Ovary (tissue), 9 donors: ENCODE data around the gene C2orf68. TPM values are rescaled to one million over a fixed set of nuclear protein-coding genes. Genes with fewer than 3 reads are reported as not detected.
A peak's percentile ranks its signal among the peaks of the same experiment; 100 is the strongest.

Experiments used
- DNase-seq, 5 donors: peaks; one replicate each; pipeline ENCODE4 v3.0.0-alpha.2; 2019 to 2020
- H3K27ac ChIP-seq, 2 donors: fragments of 200-600 bp; one replicate each; pipeline versions ENCODE4 v1.5.1 to v1.8.0; 2019 to 2022
- H3K27me3 ChIP-seq: fragments of 200-600 bp; one replicate; pipeline ENCODE4 v1.8.0; 2022
- H3K36me3 ChIP-seq: fragments of 200-600 bp; sonication (generic); one replicate; pipeline ENCODE4 v1.5.1; 2019
- H3K4me1 ChIP-seq: one replicate; pipeline ENCODE4 v1.8.1; 2013; ENCODE audit warnings: mild to moderate bottlenecking, moderate library complexity; ENCODE audit not compliant: insufficient read depth
- H3K4me3 ChIP-seq: fragments of 200-600 bp; sonication (generic); one replicate; pipeline ENCODE4 v1.5.1; 2017
- H3K9me3 ChIP-seq, 2 donors: fragments of 200-600 bp in 1 of 2; sonication (generic) in 1 of 2; one replicate each; pipeline versions ENCODE4 v1.5.1 to v1.8.1; 2013 to 2019; ENCODE audit warnings: mild to moderate bottlenecking in 1 of 2, moderate library complexity in 1 of 2
- EP300 ChIP-seq: sonication (generic); formaldehyde crosslinking; IDR thresholded peaks from one replicate; pipeline ENCODE4 v1.6.1; 2017; ENCODE audit warnings: antibody characterized with exemption
- POLR2A ChIP-seq: fragments of 450-650 bp; IDR thresholded peaks from one replicate; pipeline ENCODE4 v1.6.1; 2017; ENCODE audit warnings: antibody characterized with exemption, mild to moderate bottlenecking, moderate library complexity
- WGBS, 3 donors: extraction: QIAGEN DNeasy Blood & Tissue Kit in 1 of 3; methylation state at CpG; one replicate each; pipeline versions ENCODE4 v1.1.5 to v1.1.7; 2013 to 2017; 5-methylcytosine and 5-hydroxymethylcytosine counted together
- intact Hi-C, 4 donors: fragments of 100-400 bp; cut with DNase I; formaldehyde crosslinking; loops; one replicate each; pipeline versions ENCODE4 v1.11.0 to v1.15.1; 2022 to 2023
- polyA plus RNA-seq, 2 donors: library from polyadenylated mRNA; stranded (reverse); fragments of 200-250 nt in 1 of 2; fragments of 350-450 nt in 1 of 2; fragmentation: Illumina TruSeq in 1 of 2; extraction: RNeasy Lipid Tissue Mini Kit (QIAGEN cat#74804) in 1 of 2; gene quantifications; one replicate each; pipeline ENCODE4 v1.2.3, GENCODE V29; 2013 to 2014
- total RNA-seq, 7 donors: library from RNA; depleted of rRNA in 2 of 7; stranded (reverse); fragments of >200 nt in 2 of 7; fragmentation: NEBNext Ultra II Directional in 3 of 7; extraction: Animal tissue kit (Norgen Biotek cat#: 25700) in 3 of 7; gene quantifications; one replicate each; pipeline versions ENCODE4 v1.1.0 to v1.2.4, GENCODE V29; 2016 to 2023
- TF ChIP-seq, protein P1 (sequence below), 3 donors: fragments of 450-650 bp in 2 of 3; fragments of 200-600 bp in 1 of 3; IDR thresholded peaks; one replicate each; pipeline versions ENCODE4 v1.5.1 to v1.8.0; 2016 to 2022; ENCODE audit warnings: antibody characterized with exemption in 3 of 3, mild to moderate bottlenecking in 1 of 3
- donor health status: DM: no; HTN: no; CAD: no; lungs with moderate emphysema.
- donor health status: DM: no; HTN: no; CAD: no.
- donor health status: Bipolar disorder and iron deficiency.
- donor health status: DM: yes; HTN: yes; CAD: no.
- donor health status: DM: no; HTN: no; CAD: no.
- donor health status: DM: yes; HTN: yes; CAD: no.

Gene C2orf68
- total and polyA plus RNA-seq, 9 donors = 14.6 to 45.4 (median 31.5) TPM

DNA sequence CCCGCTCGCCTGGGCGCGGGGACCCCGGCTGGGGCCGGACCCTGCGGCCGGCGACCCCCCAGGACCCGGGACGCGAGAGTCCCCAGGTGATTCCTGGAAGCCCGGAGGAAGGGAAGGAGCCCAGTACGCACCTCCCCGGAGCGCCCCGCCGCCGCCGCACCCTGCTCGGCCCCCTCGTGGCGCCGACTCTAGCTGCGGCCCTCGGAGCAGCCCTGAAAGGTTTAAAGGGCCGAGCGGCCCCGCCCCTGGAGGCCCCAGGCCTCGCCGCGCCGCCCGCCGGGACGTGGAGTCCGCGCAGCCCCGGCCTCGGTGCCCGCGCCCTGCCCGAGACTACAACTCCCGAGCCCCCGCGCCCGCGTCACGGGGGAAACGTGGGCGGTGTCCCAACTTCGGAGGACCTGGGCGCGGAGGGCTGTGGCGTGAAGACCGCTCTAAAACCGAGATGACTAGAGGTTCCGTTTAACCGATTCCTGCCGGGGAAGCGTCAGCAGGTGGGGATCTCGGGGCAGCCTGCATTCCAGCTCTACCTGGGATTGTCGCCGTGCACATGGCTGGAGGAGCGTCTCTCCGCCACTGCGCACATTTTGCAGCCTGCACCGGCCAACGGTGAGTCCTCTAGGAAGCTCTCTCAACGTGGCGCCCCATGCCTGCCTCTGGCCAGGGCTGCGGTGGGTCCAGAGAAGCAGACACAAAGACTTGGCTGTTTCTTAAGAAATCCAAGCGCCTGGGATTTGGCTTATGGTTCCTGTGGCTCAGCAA is 9.2 kb downstream of the C2orf68 start, which contains the start of gene TMEM150A:
Gene TMEM150A, minus strand, starts transcription at position 223 of the 759 bp plus-strand sequence. CDS start 750 bp downstream, outside the sequence.
- WGBS, 3 donors = 0 to 1% (median 1%) methylated on average over 40 to 73 of the region's 73 CpGs

DNA sequence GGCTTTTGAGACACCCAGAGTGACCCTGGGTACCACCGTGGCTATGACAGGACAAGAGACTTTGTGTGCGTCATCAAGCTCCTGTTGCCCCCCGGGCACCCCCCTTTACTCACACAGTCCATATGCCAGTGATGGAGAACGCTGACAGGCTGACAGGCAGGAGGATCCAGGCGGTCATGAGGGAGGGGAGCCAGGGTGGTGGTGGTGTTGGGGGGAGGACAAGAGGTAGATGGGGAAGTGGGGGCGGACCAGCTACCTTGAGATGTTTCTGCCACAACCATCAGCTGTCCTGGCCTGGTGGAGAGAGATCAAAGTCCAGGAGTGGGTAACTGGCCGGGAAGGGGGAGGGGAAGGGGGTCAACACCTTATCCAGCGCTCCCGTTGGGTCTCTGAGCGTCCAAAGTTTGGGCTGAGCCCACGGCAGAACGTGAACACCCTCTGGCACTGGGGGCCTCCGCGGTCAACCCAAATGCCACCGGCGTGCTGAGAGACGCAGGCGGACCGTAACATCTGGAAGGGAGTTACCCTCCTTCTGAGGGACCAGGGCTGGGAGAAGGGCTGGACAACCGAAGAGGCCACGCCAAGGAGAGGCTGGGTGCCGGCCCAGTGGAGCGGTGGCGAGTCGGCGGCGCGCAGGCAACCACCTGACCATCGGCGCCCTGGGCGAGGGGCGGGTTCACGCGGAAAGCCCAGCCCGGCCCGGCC is 9.9 kb downstream of the C2orf68 start:
- TF ChIP-seq EP300 = no peak
- TF ChIP-seq, protein P1, sequence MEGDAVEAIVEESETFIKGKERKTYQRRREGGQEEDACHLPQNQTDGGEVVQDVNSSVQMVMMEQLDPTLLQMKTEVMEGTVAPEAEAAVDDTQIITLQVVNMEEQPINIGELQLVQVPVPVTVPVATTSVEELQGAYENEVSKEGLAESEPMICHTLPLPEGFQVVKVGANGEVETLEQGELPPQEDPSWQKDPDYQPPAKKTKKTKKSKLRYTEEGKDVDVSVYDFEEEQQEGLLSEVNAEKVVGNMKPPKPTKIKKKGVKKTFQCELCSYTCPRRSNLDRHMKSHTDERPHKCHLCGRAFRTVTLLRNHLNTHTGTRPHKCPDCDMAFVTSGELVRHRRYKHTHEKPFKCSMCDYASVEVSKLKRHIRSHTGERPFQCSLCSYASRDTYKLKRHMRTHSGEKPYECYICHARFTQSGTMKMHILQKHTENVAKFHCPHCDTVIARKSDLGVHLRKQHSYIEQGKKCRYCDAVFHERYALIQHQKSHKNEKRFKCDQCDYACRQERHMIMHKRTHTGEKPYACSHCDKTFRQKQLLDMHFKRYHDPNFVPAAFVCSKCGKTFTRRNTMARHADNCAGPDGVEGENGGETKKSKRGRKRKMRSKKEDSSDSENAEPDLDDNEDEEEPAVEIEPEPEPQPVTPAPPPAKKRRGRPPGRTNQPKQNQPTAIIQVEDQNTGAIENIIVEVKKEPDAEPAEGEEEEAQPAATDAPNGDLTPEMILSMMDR (IDR thresholded peaks at IDR 0.05) = no peak
- TF ChIP-seq POLR2A = no peak
- 1 to 5% (median 1%) methylated on average over 19 to 36 of the region's 36 CpGs for WGBS, 3 donors
- intact Hi-C loops = no loop called here
- Histone ChIP-seq H3K4me1 (peaks cover 8% of the 10 kb centered on the region), H3K9me3 (no peaks in the 10 kb centered on the region), H3K27ac (peak overlapping the region; percentile 59 to 86), H3K4me3 (peak overlapping the region; percentile 79), H3K27me3 (no peaks in the 10 kb centered on the region), H3K36me3 (no peaks in the 10 kb centered on the region)
- peak in 4 of 5 donors; percentile 55 to 81 (median 68) for DNase-seq

More for the DNA sequence above, 9.2 kb downstream of the C2orf68 start, which contains the start of gene TMEM150A:
- H3K4me3 ChIP-seq = peak within 1 kb of the TSS; percentile 79
- intact Hi-C loops = no loop called here
- H3K27me3 ChIP-seq = no peaks in the 10 kb centered on the region
- TF ChIP-seq, protein P1 (IDR thresholded peaks at IDR 0.05) = peak; percentile 42 to 74 (median 69)
- TF ChIP-seq POLR2A (peak; percentile 67), EP300 (no peak)
- no peaks in the 10 kb centered on the region for H3K36me3 ChIP-seq
- peaks cover 8% of the 10 kb centered on the region for H3K4me1 ChIP-seq
- no peaks in the 10 kb centered on the region for H3K9me3 ChIP-seq
- peak within 1 kb of the TSS; percentile 59 to 86 for H3K27ac ChIP-seq
- DNase-seq = peak; percentile 92 to 97 (median 92)

DNA sequence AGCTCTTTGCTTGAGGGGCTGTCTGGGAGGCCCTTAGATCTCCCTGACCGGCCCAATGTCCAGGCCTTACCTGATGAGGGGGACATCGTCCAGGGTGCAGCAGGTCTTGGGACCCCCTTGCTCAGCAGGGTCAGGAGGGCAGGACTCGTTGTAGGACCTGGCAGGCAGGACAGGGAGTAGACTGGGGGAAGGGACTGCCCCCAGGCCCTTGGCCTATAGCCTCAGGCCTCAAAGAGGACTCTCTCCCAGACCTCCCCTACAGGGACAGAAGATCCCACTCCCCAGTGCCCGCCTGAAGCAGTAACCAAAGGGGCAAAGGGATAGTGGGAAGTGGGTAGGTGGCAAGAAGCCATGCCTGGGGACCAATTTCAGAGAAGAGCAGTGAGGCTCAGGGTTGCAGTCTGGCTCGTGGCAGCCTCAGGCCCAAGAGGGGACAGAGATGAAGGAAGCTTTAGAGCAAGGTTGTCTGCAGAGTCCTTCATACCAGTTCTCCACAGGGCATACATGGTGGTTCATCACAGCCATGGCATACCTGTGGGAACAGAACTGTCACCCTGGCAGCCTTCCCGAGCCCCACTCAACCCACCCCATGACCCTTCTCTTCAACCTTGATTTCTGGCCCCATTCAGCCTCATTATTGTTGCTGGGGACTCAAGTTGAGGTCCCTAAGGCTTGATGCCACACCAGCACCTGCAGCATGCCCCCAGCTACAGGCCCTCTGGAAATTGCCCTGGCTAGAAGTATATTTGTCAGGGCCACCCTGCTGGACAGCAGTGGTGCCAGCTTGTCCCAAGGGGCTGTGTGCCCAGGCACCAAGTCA is 10.7 kb downstream of the C2orf68 start:
- H3K4me1 ChIP-seq = peaks cover 11% of the 10 kb centered on the region
- H3K27ac ChIP-seq = peak overlapping the region in 1 of 2 donors; percentile 59
- no peaks in the 10 kb centered on the region for H3K36me3 ChIP-seq
- H3K9me3 ChIP-seq = no peaks in the 10 kb centered on the region
- peak overlapping the region; percentile 79 for H3K4me3 ChIP-seq
- no peaks in the 10 kb centered on the region for H3K27me3 ChIP-seq
- 57 to 63% (median 58%) methylated on average over 6 of the region's 6 CpGs for WGBS, 3 donors
- intact Hi-C loops = no loop called here
- DNase-seq = peak in 1 of 5 donors; percentile 43
- TF ChIP-seq, protein P1 (IDR thresholded peaks at IDR 0.05) = no peak
- TF ChIP-seq POLR2A (no peak), EP300 (no peak)

DNA sequence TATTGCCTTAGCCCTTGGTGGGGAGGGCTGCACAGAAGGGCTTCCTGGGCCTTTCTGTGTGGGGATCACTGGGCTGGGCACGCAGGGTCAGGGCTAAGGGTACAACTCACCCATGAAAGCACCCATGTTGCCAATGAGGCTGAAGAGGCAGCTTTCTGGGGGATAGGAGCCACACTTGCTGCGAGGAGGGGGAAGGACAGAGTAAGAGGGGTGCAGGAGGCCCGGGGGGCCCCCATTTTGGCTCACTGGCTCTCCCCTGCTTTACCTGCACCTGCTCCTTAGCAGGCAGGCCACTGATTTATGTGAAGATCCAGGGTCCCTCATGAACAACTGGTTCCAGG is 11.7 kb downstream of the C2orf68 start:
- intact Hi-C loops = no loop called here
- Histone ChIP-seq H3K4me1 (peaks cover 11% of the 10 kb centered on the region), H3K9me3 (no peaks in the 10 kb centered on the region), H3K36me3 (no peaks in the 10 kb centered on the region), H3K27me3 (no peaks in the 10 kb centered on the region), H3K4me3 (no peak overlapping the region), H3K27ac (no peak overlapping the region)
- TF ChIP-seq, protein P1 (IDR thresholded peaks at IDR 0.05) = no peak
- TF ChIP-seq POLR2A = no peak
- TF ChIP-seq EP300 = no peak
- 72 to 78% (median 72%) methylated on average over 3 of the region's 3 CpGs for WGBS, 3 donors
- peak in 1 of 5 donors; percentile 31 for DNase-seq
